GM12864 (cell line): ENCODE results near the gene FAM229B.
A peak's percentile ranks its signal among the peaks of the same experiment; 100 is the strongest.
"Not testable (repeated sequence)": the region's sequence is repeated elsewhere in the genome, so short reads cannot be mapped to it uniquely, and the experiment has no call there.

Experiments
- DNase-seq: peaks from one replicate; pipeline ENCODE4 v3.0.0-alpha.2; 2011; ENCODE audit warnings: low read depth
- H3K4me3 ChIP-seq: 2 replicates; pipeline ENCODE4 v1.5.1; 2011; ENCODE audit warnings: mild to moderate bottlenecking, low read depth, low read length, control low read depth
- TF ChIP-seq, protein P1 (sequence below): IDR thresholded peaks from 2 replicates; pipeline ENCODE4 v1.5.1; 2011; ENCODE audit warnings: low read depth, mild to moderate bottlenecking, moderate library complexity, low read length, control low read depth, inconsistent platforms; ENCODE audit errors: missing control alignments

FAM229B gene

DNA sequence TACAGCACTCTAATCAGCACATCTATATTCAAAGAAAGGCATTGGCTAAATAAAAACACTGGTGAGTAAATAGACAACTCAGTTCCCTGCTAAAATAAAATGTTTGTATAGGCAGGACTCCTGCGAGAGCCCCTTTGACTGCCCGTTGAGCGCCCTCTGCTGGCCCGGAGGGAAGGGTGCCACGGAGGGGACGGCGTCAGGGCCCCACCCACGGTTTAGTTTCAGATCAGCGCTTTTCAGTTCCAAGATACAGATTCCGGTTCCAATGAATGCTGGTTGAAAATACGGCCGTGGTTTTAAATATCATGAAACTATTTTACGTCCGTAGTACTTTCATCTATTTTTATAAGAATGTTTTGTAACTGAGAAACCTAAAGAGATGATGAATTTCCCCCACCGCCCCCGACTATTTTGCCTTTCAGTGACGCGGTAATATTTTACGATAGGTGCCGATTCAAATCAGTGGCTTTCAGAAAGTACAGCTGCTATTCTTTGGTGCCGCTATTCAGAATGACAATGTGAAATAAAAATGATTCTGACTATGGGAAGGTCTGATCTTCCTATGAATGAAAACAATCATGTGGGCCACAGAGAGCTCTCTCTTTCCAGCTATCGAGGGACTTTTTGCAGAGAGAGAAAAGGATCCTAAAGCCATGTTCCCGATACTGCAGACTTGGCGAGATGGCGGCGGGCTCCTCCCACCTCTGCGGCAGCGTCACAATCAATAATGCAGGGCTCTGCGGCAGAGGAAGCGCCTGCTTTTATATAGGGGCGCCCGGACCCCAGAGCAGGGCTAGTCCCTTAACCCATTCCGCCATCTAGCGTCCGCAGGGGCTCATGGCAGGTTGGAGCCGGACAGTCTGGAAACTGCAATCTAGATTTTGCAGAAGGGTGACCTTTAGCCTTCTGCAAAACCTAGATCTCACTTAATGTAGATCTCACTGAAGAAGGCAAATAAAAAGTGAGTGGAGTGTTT lies 44.1 kb upstream of the FAM229B start:
- H3K4me3 ChIP-seq = peak overlapping the region; percentile 62
- peak; percentile 55 for DNase-seq
- TF ChIP-seq, protein P1, sequence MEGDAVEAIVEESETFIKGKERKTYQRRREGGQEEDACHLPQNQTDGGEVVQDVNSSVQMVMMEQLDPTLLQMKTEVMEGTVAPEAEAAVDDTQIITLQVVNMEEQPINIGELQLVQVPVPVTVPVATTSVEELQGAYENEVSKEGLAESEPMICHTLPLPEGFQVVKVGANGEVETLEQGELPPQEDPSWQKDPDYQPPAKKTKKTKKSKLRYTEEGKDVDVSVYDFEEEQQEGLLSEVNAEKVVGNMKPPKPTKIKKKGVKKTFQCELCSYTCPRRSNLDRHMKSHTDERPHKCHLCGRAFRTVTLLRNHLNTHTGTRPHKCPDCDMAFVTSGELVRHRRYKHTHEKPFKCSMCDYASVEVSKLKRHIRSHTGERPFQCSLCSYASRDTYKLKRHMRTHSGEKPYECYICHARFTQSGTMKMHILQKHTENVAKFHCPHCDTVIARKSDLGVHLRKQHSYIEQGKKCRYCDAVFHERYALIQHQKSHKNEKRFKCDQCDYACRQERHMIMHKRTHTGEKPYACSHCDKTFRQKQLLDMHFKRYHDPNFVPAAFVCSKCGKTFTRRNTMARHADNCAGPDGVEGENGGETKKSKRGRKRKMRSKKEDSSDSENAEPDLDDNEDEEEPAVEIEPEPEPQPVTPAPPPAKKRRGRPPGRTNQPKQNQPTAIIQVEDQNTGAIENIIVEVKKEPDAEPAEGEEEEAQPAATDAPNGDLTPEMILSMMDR = peak; percentile 97

- no peak overlapping the region for H3K4me3 ChIP-seq
- DNase-seq = no peak
- TF ChIP-seq, protein P1 = no peak
These were observed 43.2 kb upstream of the FAM229B start for GRCh38 chr6:112044196-112044595.

- H3K4me3 ChIP-seq = no peak overlapping the region
- no peak for DNase-seq
- TF ChIP-seq, protein P1 = no peak
These were observed 42.5 kb upstream of the FAM229B start for GRCh38 chr6:112044856-112045255.

- H3K4me3 ChIP-seq = not testable (repeated sequence)
These were observed 39.9 kb upstream of the FAM229B start for GRCh38 chr6:112047523-112047922.

DNA sequence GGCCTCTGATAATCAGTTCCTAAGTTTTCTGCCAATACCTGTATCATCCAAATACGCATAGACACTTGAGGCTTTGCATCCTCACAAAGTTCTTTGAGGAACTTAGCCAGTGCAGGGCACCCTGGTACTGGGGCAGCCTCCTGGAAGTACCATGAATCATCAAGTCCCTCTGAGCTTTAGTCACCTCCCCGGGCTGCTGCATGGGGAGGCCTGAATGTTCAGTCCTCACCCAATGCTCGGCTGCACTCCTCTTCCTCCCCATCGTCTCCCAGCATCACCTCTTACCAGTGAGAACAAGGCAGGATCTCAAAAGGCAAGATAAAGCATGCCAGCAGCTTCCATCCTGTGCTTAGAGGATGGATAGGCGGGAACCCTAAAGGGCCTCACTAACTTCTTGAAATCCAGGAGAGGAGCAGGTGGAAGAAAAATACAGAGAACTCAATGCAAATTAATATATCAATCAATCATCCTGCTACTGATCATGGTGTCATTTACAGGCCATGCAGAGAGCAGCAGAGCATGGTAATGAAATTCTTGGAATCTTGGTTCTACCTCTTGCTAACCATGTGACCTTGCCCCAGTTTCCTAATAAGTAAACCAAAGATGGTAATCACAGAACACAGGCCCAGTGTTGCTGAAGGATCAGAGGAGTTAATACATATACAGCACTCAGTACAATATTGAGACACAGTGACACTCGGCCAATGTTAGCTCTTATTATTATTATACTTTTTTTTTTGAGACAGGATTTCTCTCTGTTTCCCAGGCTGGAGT lies 38.2 kb upstream of the FAM229B start:
- no peak overlapping the region for H3K4me3 ChIP-seq
- TF ChIP-seq, protein P1 = no peak
- no peak for DNase-seq

More at GRCh38 chr6:112047523-112047922, 39.9 kb upstream of the FAM229B start:
- DNase-seq = not testable (repeated sequence)

DNA sequence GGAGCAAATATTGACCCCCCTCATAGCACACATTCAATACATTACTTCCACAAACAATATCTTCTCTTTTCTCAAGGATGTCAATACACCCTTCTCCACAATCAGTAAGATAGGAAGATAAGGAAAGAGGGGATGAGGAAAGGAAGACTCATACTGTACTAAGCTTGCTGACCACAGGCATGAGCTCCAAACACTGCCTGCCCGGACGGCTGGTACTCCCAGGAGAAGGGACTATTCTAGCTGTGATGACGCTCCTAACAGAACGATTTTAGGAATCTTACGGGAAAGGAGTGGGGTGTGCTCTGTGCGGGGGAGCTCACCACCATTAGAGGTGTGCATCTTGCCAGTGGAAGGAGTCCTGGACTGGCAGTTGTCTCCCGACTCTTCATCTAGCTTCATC lies 37.4 kb upstream of the FAM229B start:
- no peak overlapping the region for H3K4me3 ChIP-seq
- TF ChIP-seq, protein P1 = no peak
- DNase-seq = no peak

- no peak for DNase-seq
- TF ChIP-seq, protein P1 = no peak
These were observed 37.0 kb upstream of the FAM229B start for GRCh38 chr6:112050429-112050828.

GRCh38 chr6:112051251-112051740 lies 36.1 kb upstream of the FAM229B start:
- not testable (repeated sequence) for DNase-seq

More at GRCh38 chr6:112050429-112050828, 37.0 kb upstream of the FAM229B start:
- H3K4me3 ChIP-seq = no peak overlapping the region

More at GRCh38 chr6:112051251-112051740, 36.1 kb upstream of the FAM229B start:
- H3K4me3 ChIP-seq = not testable (repeated sequence)
